Sigmoid colon (tissue), 7 donors: ENCODE measurements around the gene LPIN2. TPM values are rescaled to one million over a fixed set of nuclear protein-coding genes. Genes with fewer than 3 reads are reported as not detected.

Experiments
- DNase-seq: peaks from one replicate; pipeline ENCODE4 v3.0.0-alpha.2; 2019
- H3K27ac ChIP-seq, 4 donors: fragments of 200-600 bp; sonication (generic); one replicate each; pipeline ENCODE4 v1.5.1; 2016 to 2019; ENCODE audit warnings: mild to moderate bottlenecking in 1 of 4
- H3K27me3 ChIP-seq, 3 donors: fragments of 200-600 bp; sonication (generic); one replicate each; pipeline ENCODE4 v1.5.1; 2019; ENCODE audit warnings: mild to moderate bottlenecking in 1 of 3
- H3K36me3 ChIP-seq, 4 donors: fragments of 200-600 bp; sonication (generic); one replicate each; pipeline ENCODE4 v1.5.1; 2016 to 2019
- H3K4me1 ChIP-seq, 4 donors: fragments of 200-600 bp; sonication (generic); one replicate each; pipeline ENCODE4 v1.5.1; 2017 to 2019
- H3K4me3 ChIP-seq, 4 donors: fragments of 200-600 bp; sonication (generic); one replicate each; pipeline ENCODE4 v1.5.1; 2017 to 2019; ENCODE audit warnings: mild to moderate bottlenecking in 2 of 4, moderate library complexity in 1 of 4
- H3K9me3 ChIP-seq, 4 donors: fragments of 200-600 bp in 3 of 4; sonication (generic) in 3 of 4; one replicate each; pipeline versions ENCODE4 v1.5.1 to v1.6.1; 2013 to 2019
- CTCF ChIP-seq, 4 experiments: fragments of 450-650 bp in 3 of 4; fragments of 200-600 bp in 1 of 4; IDR thresholded peaks; one replicate each; pipeline ENCODE4 v1.5.1; 2016 to 2019; ENCODE audit warnings: antibody characterized with exemption in 4 of 4, mild to moderate bottlenecking in 3 of 4, moderate library complexity in 2 of 4
- EP300 ChIP-seq, 4 donors: sonication (generic); formaldehyde crosslinking; IDR thresholded peaks; one replicate each; pipeline ENCODE4 v1.6.1; 2017; ENCODE audit warnings: antibody characterized with exemption in 4 of 4
- POLR2A ChIP-seq, 2 donors: fragments of 450-650 bp; IDR thresholded peaks; one replicate each; pipeline ENCODE4 v1.6.1; 2016; ENCODE audit warnings: antibody characterized with exemption in 2 of 2, mild to moderate bottlenecking in 2 of 2, moderate library complexity in 2 of 2
- POLR2AphosphoS5 ChIP-seq, 4 donors: sonication (generic); formaldehyde crosslinking; IDR thresholded peaks; one replicate each; pipeline ENCODE4 v1.6.1; 2017; ENCODE audit warnings: antibody characterized with exemption in 4 of 4
- WGBS, 2 donors: extraction: QIAGEN DNeasy Blood & Tissue Kit; methylation state at CpG; one replicate each; pipeline ENCODE4 v1.1.7; 2013; 5-methylcytosine and 5-hydroxymethylcytosine counted together
- intact Hi-C: fragments of 100-400 bp; cut with DNase I; formaldehyde crosslinking; loops from one replicate; pipeline ENCODE4 v1.15.1; 2023
- polyA plus RNA-seq, 3 donors: library from polyadenylated mRNA; stranded (reverse); fragments of 200-250 nt; gene quantifications; one replicate each; pipeline ENCODE4 v1.2.3, GENCODE V29; 2013
- total RNA-seq, 4 donors: library from RNA; depleted of rRNA; stranded (reverse); fragments of >200 nt; gene quantifications; one replicate each; pipeline ENCODE4 v1.1.0, GENCODE V29; 2016
- donor health status: healthy with polysubstance abuse.
- donor health status: Bipolar disorder and iron deficiency.
- donor health status: healthy.

Gene LPIN2
- total and polyA plus RNA-seq, 7 donors = 13.6 to 34.9 (median 20.4) TPM

- no peaks in the 10 kb centered on the region for H3K9me3 ChIP-seq
- H3K27me3 ChIP-seq = no peaks in the 10 kb centered on the region
- 53 to 71% methylated on average over 4 of the region's 4 CpGs for WGBS, 2 donors
- no peak overlapping the region for H3K4me3 ChIP-seq
- TF ChIP-seq POLR2AphosphoS5 (IDR thresholded peaks at IDR 0.05) (no peak), EP300 (IDR thresholded peaks at IDR 0.05) (no peak), POLR2A (IDR thresholded peaks at IDR 0.05) (no peak), CTCF (IDR thresholded peaks at IDR 0.05) (no peak)
- intact Hi-C loops = no loop called here
- no peaks in the 10 kb centered on the region for H3K36me3 ChIP-seq
- H3K27ac ChIP-seq = no peak overlapping the region
- no peak for DNase-seq
- no peaks in the 10 kb centered on the region for H3K4me1 ChIP-seq
Observed at GRCh38 chr18:3055186-3055728, 42.3 kb upstream of the LPIN2 start.

DNA sequence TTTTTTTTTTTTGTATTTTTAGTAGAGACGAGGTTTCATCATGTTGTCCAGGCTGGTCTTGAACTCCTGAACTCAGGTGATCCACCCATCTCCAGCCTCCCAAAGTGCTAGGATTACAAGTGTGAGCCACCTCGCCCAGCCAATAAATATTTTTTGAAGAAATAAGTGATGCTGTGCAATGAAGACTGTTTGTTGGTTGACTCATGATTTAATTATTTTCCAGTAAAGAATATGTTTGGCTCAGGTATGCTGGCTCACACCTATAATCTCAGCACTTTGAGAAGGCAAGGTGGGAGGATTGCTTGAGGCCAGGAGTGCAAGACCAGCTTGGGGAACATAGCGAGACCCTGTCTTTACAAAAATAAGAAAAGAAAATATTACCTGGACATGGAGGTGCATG, 41.8 kb upstream of the LPIN2 start:
- intact Hi-C loops = no loop called here
- no peaks in the 10 kb centered on the region for H3K36me3 ChIP-seq
- WGBS, 2 donors = 85 to 90% methylated on average over 3 of the region's 3 CpGs

DNA sequence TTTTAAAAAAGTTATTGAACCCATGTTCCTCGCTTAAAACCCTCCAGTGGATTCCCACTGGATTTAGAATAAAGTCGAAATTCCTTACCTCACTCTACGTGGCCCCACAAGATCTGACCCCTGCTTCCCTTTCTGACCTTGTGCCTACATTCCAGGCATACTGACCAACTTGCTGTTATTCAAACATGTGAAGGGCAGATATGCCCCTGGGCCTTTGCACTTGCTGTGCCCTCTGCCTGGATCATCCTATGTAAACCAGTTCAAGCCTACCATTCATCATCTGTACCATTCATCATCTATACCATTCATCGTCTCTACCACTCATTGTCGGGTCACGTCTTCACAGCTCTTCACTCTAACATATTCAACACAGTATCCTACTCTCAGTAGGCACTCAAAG, 41.3 kb upstream of the LPIN2 start:
- no peaks in the 10 kb centered on the region for H3K36me3 ChIP-seq
- no peak overlapping the region for H3K4me3 ChIP-seq
- H3K4me1 ChIP-seq = no peaks in the 10 kb centered on the region
- H3K27me3 ChIP-seq = no peaks in the 10 kb centered on the region
- H3K27ac ChIP-seq = no peak overlapping the region
- DNase-seq = no peak
- no peak for TF ChIP-seq POLR2AphosphoS5 (IDR thresholded peaks at IDR 0.05)
- TF ChIP-seq POLR2A (IDR thresholded peaks at IDR 0.05) = no peak
- TF ChIP-seq CTCF (IDR thresholded peaks at IDR 0.05) = no peak
- no peak for TF ChIP-seq EP300 (IDR thresholded peaks at IDR 0.05)
- 97% methylated on average over 6 of the region's 6 CpGs for WGBS, 2 donors
- no peaks in the 10 kb centered on the region for H3K9me3 ChIP-seq
- intact Hi-C loops = no loop called here

More for the DNA sequence above, 41.8 kb upstream of the LPIN2 start:
- no peak for TF ChIP-seq POLR2A (IDR thresholded peaks at IDR 0.05)
- TF ChIP-seq POLR2AphosphoS5 (IDR thresholded peaks at IDR 0.05) = no peak
- TF ChIP-seq EP300 (IDR thresholded peaks at IDR 0.05) = no peak
- TF ChIP-seq CTCF (IDR thresholded peaks at IDR 0.05) = no peak
- Histone ChIP-seq H3K4me1 (no peaks in the 10 kb centered on the region), H3K27ac (no peak overlapping the region), H3K9me3 (no peaks in the 10 kb centered on the region), H3K4me3 (no peak overlapping the region), H3K27me3 (no peaks in the 10 kb centered on the region)
- DNase-seq = no peak

DNA sequence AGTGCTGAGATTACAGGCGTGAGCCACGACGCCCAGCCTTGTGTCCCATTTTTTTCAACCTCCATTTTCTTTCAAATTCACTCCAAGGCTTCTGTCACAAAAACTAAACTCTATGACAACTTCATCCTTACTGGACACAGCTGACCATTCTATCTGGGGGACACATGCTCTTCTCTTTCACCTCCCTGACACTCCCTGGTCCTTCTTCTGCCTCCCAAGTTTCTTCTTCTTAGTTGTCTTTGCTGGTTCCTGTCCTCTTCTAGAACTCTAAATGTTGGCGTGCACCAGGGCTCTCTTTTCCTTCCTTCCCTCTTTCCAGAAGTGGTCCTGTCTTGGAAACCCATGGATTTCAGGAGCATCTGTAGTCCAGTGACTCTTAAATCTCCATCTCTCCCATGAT, 40.1 kb upstream of the LPIN2 start:
- intact Hi-C loops = no loop called here
- H3K4me3 ChIP-seq = no peak overlapping the region
- H3K27me3 ChIP-seq = no peaks in the 10 kb centered on the region
- no peaks in the 10 kb centered on the region for H3K4me1 ChIP-seq
- 97% methylated on average over 4 of the region's 4 CpGs for WGBS, 2 donors
- H3K36me3 ChIP-seq = no peaks in the 10 kb centered on the region
- TF ChIP-seq POLR2A (IDR thresholded peaks at IDR 0.05) (no peak), EP300 (IDR thresholded peaks at IDR 0.05) (no peak), CTCF (IDR thresholded peaks at IDR 0.05) (no peak), POLR2AphosphoS5 (IDR thresholded peaks at IDR 0.05) (no peak)
- no peaks in the 10 kb centered on the region for H3K9me3 ChIP-seq
- DNase-seq = no peak
- H3K27ac ChIP-seq = no peak overlapping the region

- Histone ChIP-seq H3K27ac (no peak overlapping the region), H3K9me3 (no peaks in the 10 kb centered on the region), H3K27me3 (no peaks in the 10 kb centered on the region), H3K4me1 (no peaks in the 10 kb centered on the region), H3K4me3 (no peak overlapping the region), H3K36me3 (no peaks in the 10 kb centered on the region)
- no peak for DNase-seq
- intact Hi-C loops = no loop called here
- WGBS, 2 donors = 13 to 42% methylated on average over 2 of the region's 2 CpGs
- TF ChIP-seq EP300 (IDR thresholded peaks at IDR 0.05) = no peak
- no peak for TF ChIP-seq POLR2A (IDR thresholded peaks at IDR 0.05)
- no peak for TF ChIP-seq POLR2AphosphoS5 (IDR thresholded peaks at IDR 0.05)
- no peak for TF ChIP-seq CTCF (IDR thresholded peaks at IDR 0.05)
Observed at GRCh38 chr18:3052411-3052758, 39.4 kb upstream of the LPIN2 start.
